HG03460 (cell line): ENCODE results near the gene LCE1F.

Experiments used
- ATAC-seq: cut with Tn5 transposase; IDR thresholded peaks from one replicate; pipeline ENCODE4 v1.9.1; 2021; ENCODE audit not compliant: unreplicated experiment

Gene LCE1F

GRCh38 chr1:152770411-152770810, 4.5 kb upstream of the LCE1F start:
- no peak for ATAC-seq

- no peak for ATAC-seq
Measured at GRCh38 chr1:152776361-152776760, 1.4 kb downstream of the LCE1F start.

DNA sequence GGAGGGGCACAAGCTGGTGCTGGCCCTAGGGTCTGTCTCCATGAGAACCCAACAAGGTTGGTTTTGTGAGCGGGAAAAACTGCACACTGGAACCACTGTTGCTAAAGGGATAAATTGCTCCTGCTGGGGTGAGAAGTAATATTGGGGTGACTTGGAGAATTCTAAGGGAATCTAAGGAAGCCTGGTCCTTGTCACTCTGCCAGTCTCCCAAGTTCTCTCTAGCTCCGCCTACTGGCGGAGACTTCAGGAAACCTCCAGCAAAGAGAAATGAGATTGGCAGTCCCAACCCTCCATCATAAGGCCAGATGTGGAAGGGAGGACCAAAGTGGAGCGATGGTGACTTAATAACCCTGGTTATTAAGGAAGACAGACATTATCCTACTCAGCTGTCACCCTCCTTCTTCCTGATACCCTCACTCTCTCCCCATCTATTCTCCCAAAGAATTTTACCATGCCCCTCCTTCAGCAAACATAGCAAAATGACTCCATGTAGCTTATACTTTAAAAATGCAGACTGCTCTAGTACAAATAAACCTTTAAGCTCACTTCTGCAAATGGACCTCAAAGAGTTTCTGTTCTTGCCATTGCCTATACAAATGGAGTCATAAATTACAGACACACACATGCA, 2.7 kb downstream of the LCE1F start:
- ATAC-seq: no peak

DNA sequence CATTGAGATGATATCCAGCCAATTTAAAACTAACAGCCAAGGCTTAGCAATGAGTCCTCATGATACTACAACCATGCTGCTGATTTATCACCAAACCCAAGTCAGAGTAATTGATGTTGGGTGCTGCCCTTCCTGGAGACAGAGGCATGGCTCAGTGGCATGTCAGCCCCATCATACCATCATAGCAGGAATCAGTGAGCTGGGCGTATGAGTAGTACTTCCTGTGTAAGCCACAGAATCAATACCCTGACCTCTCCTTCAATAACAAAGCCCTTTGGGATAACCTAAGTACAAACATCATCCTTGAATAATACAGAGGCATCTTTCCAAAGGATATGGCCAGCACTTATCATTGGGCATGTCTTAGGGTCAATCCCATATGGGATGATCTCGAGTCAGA, 8.2 kb downstream of the LCE1F start:
- ATAC-seq: no peak

- no peak for ATAC-seq
Measured at GRCh38 chr1:152786077-152786476, 11.1 kb downstream of the LCE1F start, which contains the start of gene LCE1E. Gene LCE1E, plus strand, starts transcription at chr1:152786257. Its CDS starts 1,043 bp downstream, at chr1:152787300.

- no peak for ATAC-seq
Measured at GRCh38 chr1:152795686-152796085, 20.7 kb downstream of the LCE1F start.

GRCh38 chr1:152796421-152796820, 21.5 kb downstream of the LCE1F start, which contains the start of gene LCE1D:
Gene LCE1D, plus strand, starts transcription at chr1:152796721. Its CDS starts 1,074 bp downstream, at chr1:152797795.
- no peak for ATAC-seq

GRCh38 chr1:152801333-152801732, 26.4 kb downstream of the LCE1F start:
- ATAC-seq: no peak

DNA sequence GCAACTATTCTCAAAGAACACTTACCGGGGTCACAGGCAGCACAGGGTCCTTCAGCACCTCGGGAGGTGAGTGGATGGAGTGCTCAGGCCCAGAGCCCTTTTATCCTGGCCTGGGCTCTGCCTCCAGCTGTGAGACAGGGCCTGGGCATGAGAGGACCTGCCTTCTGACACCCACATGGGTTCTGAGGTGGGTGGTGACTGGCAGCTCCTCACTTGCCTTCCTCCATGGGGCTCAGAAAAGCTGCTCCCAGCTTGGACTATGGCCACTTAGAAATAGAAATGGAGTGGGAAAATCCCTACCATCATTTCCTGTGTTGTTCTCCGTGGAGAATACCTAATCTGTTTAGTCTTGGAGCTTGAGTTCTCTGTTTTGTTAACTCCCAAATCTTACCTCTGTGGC, 31.6 kb downstream of the LCE1F start, which contains the start of gene LCE1C:
LCE1C (minus strand) TSS at position 76 of the 400 bp plus-strand sequence. CDS start 1,173 bp downstream, outside the sequence.
- ATAC-seq: no peak

- no peak for ATAC-seq
Measured at GRCh38 chr1:152811050-152811449, 36.1 kb downstream of the LCE1F start.

GRCh38 chr1:152811671-152812070, 36.7 kb downstream of the LCE1F start, which contains the start of gene LCE1B:
Gene LCE1B, plus strand, starts transcription at chr1:152811971. Its CDS starts 476 bp downstream, at chr1:152812447.
- ATAC-seq: no peak

DNA sequence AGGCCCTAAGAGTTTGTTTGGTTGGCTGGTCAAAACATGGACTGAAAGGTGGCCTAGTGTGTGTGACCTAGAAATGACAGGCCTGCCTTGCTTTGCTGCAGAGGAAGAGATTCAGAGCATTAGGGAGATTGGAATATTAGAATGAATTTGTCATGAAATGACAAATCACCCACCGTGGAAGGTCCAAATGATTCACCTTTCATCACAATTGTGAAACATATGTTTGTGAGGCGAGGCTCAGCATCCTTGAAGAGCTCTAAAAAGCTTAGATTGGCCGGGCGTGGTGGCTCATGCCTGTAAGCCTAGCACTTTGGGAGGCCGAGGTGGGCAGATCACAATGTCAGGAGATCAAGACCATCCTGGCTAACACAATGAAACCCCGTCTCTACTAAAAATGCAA, 42.4 kb downstream of the LCE1F start:
- ATAC-seq: no peak

DNA sequence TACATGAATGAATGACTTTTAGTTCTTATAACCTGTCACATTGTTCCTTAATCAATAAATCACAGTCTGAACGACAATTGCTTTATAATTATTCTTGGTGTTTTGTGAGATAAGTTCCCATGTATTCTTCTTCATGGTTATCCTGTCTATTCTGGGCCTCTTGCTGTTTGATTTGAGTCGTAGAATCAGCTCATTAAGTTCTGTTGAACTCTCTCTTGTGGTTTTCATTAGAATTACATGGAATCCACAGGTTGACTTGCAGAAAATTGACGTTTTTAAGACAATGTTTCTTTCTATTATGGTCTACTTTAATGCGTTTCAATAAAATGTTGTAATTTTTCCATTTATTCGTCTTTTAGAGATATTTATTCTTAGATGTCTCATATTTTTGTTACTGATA, 48.4 kb downstream of the LCE1F start:
- no peak for ATAC-seq

DNA sequence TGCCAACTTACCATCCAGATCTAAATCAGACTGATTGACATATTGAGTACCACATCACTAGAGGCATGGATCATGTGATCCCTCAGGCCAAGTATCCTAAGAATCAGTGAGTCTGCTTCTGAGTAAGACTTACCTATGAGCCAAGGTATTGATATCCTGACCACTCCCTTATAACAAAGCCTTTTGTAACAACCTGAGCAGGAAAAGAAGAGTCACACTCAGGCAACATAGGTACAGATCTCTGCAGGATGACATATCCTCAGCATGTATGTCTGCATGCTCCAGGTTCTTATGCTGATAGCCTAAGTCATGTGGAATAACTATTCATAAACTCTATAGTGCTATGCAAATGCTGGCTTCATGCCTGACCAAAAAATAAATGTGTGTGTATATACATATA, 50.0 kb downstream of the LCE1F start:
- no peak for ATAC-seq
